HepG2 (cell line): ENCODE measurements around the gene STK39. TPM values are rescaled to one million over a fixed set of nuclear protein-coding genes. Genes with fewer than 3 reads are reported as not detected.

Source experiments
- ATAC-seq: fragments of 200-7000 bp; cut with Tn5 transposase; 3 replicates; pipeline ENCODE4 v1.9.1; 2020; ENCODE audit warnings: mild to moderate bottlenecking, moderate library complexity
- BruUV-seq: library from RNA; stranded (reverse); fragments of 400-500 nt; replicated peaks from 2 replicates; lab custom pipeline; 2021; lab: Mats Ljungman, UMichigan
- CTCF ChIA-PET: fragments of 300-600 bp; formaldehyde crosslinking; extraction: SDS; loops from one replicate; lab custom pipeline; 2021; ENCODE audit warnings: low total read pairs, inconsistent platforms, low intra/inter-chr PET ratio; lab: Yijun Ruan, JAX
- POLR2A ChIA-PET: fragments of 350-600 bp; sonication (Branson Sonifier 250); formaldehyde crosslinking; loops from one replicate; lab custom pipeline; 2020; ENCODE audit warnings: antibody characterized with exemption, inconsistent platforms; lab: Yijun Ruan, JAX
- DNase-seq: peaks from one replicate; pipeline ENCODE4 v3.0.0-alpha.2; 2015; ENCODE audit warnings: low spot score
- FAIRE-seq: peaks from 3 replicates; lab custom pipeline; 2011; peaks lifted over from hg19 to GRCh38; lab: Jason Lieb, UNC
- H2AFZ ChIP-seq: one replicate; pipeline ENCODE4 v1.6.1; 2011; ENCODE audit warnings: low read length, inconsistent platforms
- H3K27ac ChIP-seq: fragments of 300-600 bp; 3 replicates; pipeline ENCODE4 v1.8.0; 2011; ENCODE audit warnings: mixed run types, mild to moderate bottlenecking, mixed read lengths, low read length, inconsistent platforms; ENCODE audit not compliant: insufficient read depth; ENCODE audit errors: extremely low read length
- H3K27me3 ChIP-seq, 2 experiments: fragments of 200-600 bp in 1 of 2; 2 replicates in 1 of 2; 3 replicates in 1 of 2; pipeline versions ENCODE4 v1.6.0 to v1.8.0; 2011; ENCODE audit warnings: low read length in 2 of 2, mild to moderate bottlenecking in 2 of 2, moderate library complexity in 2 of 2, inconsistent platforms in 1 of 2; ENCODE audit not compliant: insufficient read depth in 2 of 2, control insufficient read depth in 1 of 2
- H3K36me3 ChIP-seq, 2 experiments: fragments of 200-600 bp in 1 of 2; replicated peaks in 1 of 2; 2 replicates in 1 of 2; 3 replicates in 1 of 2; pipeline versions ENCODE4 v1.5.1 to v1.8.0; 2011; ENCODE audit warnings: low read length in 2 of 2, inconsistent platforms in 1 of 2; ENCODE audit not compliant: insufficient read depth in 2 of 2, control insufficient read depth in 1 of 2
- H3K4me1 ChIP-seq: 2 replicates; pipeline ENCODE4 v1.5.1; 2012; ENCODE audit warnings: low read length, inconsistent platforms; ENCODE audit not compliant: insufficient read depth
- H3K4me2 ChIP-seq: 2 replicates; pipeline ENCODE4 v1.6.0; 2011; ENCODE audit warnings: low read depth, low read length, inconsistent platforms
- H3K4me3 ChIP-seq, 3 experiments: fragments of 200-600 bp in 1 of 3; sonication (generic), shearing (Covaris generic) in 1 of 3; replicated peaks in 1 of 3; 2 replicates each; pipeline ENCODE4 v1.5.1; 2011 to 2016; ENCODE audit warnings: low read length in 3 of 3, inconsistent platforms in 2 of 3, low read depth in 2 of 3, mild to moderate bottlenecking in 2 of 3, control low read depth in 1 of 3, mixed read lengths in 1 of 3; ENCODE audit not compliant: insufficient read depth in 1 of 3
- H3K79me2 ChIP-seq: one replicate; pipeline ENCODE4 v1.6.1; 2011; ENCODE audit warnings: low read length, inconsistent platforms; ENCODE audit not compliant: insufficient read depth
- H3K9ac ChIP-seq: 2 replicates; pipeline ENCODE4 v1.6.0; 2011; ENCODE audit warnings: mild to moderate bottlenecking, low read depth, low read length, inconsistent platforms; ENCODE audit not compliant: insufficient read depth
- H3K9me3 ChIP-seq: 2 replicates; pipeline ENCODE4 v1.5.1; 2012; ENCODE audit warnings: mild to moderate bottlenecking, low read length
- H4K20me1 ChIP-seq: 2 replicates; pipeline ENCODE4 v1.6.0; 2011; ENCODE audit warnings: inconsistent platforms, mild to moderate bottlenecking, low read length, moderate library complexity; ENCODE audit not compliant: insufficient read depth
- ASH2L ChIP-seq: fragments of 300-600, 200-600 bp; sonication (generic); IDR thresholded peaks from 2 replicates; pipeline ENCODE4 v1.7.0; 2017; ENCODE audit warnings: low read depth, mild to moderate bottlenecking, moderate library complexity, mixed read lengths, low read length; ENCODE audit not compliant: insufficient read length
- CHCHD3 ChIP-seq: sonication (generic); formaldehyde crosslinking; IDR thresholded peaks from 2 replicates; pipeline ENCODE4 v1.8.0; 2022; ENCODE audit warnings: mild to moderate bottlenecking, missing genetic modification reagents, moderate library complexity
- DNMT3B ChIP-seq: conservative IDR thresholded peaks from 2 replicates; pipeline ENCODE4 v1.6.1; 2016; ENCODE audit warnings: missing biosample characterization, control low read depth
- ELF3 ChIP-seq: IDR thresholded peaks from 2 replicates; pipeline ENCODE4 v1.6.1; 2016; ENCODE audit warnings: missing genetic modification reagents, missing compliant biosample characterization
- GTF3A ChIP-seq: sonication (generic); formaldehyde crosslinking; conservative IDR thresholded peaks from 2 replicates; pipeline ENCODE4 v1.4.0; 2020; ENCODE audit warnings: mild to moderate bottlenecking, missing genetic modification reagents
- GZF1 ChIP-seq: sonication (generic); formaldehyde crosslinking; IDR thresholded peaks from 2 replicates; pipeline ENCODE4 v1.5.1; 2020; ENCODE audit warnings: mild to moderate bottlenecking, missing genetic modification reagents
- HOXD1 ChIP-seq: sonication (generic); formaldehyde crosslinking; IDR thresholded peaks from 2 replicates; pipeline ENCODE4 v1.5.0; 2020; ENCODE audit warnings: missing genetic modification reagents
- JDP2 ChIP-seq: sonication (generic); formaldehyde crosslinking; IDR thresholded peaks from 2 replicates; pipeline ENCODE4 v1.8.1; 2022; ENCODE audit warnings: missing genetic modification reagents, borderline replicate concordance
- NONO ChIP-seq, 2 experiments: fragments of 450-650 bp in 1 of 2; sonication (generic) in 1 of 2; formaldehyde crosslinking in 1 of 2; IDR thresholded peaks in 1 of 2; conservative IDR thresholded peaks in 1 of 2; 2 replicates each; pipeline versions ENCODE4 v1.6.1 to v1.8.0; 2017 to 2022; ENCODE audit warnings: mild to moderate bottlenecking in 1 of 2, missing genetic modification reagents in 1 of 2, moderate library complexity in 1 of 2
- NR3C1 ChIP-seq: sonication (generic); formaldehyde crosslinking; IDR thresholded peaks from 2 replicates; pipeline ENCODE4 v1.4.0; 2020; ENCODE audit warnings: missing genetic modification reagents
- YEATS4 ChIP-seq: sonication (generic); formaldehyde crosslinking; IDR thresholded peaks from 2 replicates; pipeline ENCODE4 v1.4.0; 2020; ENCODE audit warnings: missing genetic modification reagents, borderline replicate concordance
- ZNF235 ChIP-seq: sonication (generic); formaldehyde crosslinking; IDR thresholded peaks from 2 replicates; pipeline ENCODE4 v1.8.1; 2023; ENCODE audit warnings: mild to moderate bottlenecking, missing genetic modification reagents, borderline replicate concordance
- ZNF629 ChIP-seq: sonication (generic); formaldehyde crosslinking; conservative IDR thresholded peaks from 2 replicates; pipeline ENCODE4 v1.5.0; 2020; ENCODE audit warnings: missing genetic modification reagents
- ZNF883 ChIP-seq: sonication (generic); formaldehyde crosslinking; IDR thresholded peaks from 2 replicates; pipeline ENCODE4 v1.5.1; 2020; ENCODE audit warnings: mild to moderate bottlenecking, missing genetic modification reagents; ENCODE audit errors: not compliant biosample characterization
- ZSCAN22 ChIP-seq: sonication (generic); formaldehyde crosslinking; IDR thresholded peaks from 2 replicates; pipeline ENCODE4 v1.4.0; 2020; ENCODE audit warnings: mild to moderate bottlenecking, missing genetic modification reagents
- WGBS: methylation state at CpG from one replicate; pipeline ENCODE4 v1.1.6; 2017; ENCODE audit warnings: low lambda C conversion rate; 5-methylcytosine and 5-hydroxymethylcytosine counted together
- in situ Hi-C: cut with HindIII; loops from 2 replicates; pipeline ENCODE4 v1.10.0; 2017; ENCODE audit warnings: low pct_unique_long_range_greater_than_20kb; ENCODE audit not compliant: extremely low pct_ligation_motif_present
- intact Hi-C: fragments of 100-400 bp; cut with micrococcal nuclease; formaldehyde crosslinking; loops from one replicate; pipeline ENCODE4 v1.10.0; 2022; ENCODE audit not compliant: unreplicated experiment
- polyA plus RNA-seq, 8 experiments: library from polyadenylated mRNA; depleted of rRNA in 3 of 8; stranded (reverse) in 7 of 8; unstranded in 1 of 8; fragments of >200 nt; fragmentation: Illumina TruSeq in 4 of 8; extraction: Trizol in 4 of 8; gene quantifications; 2 replicates each; pipeline versions ENCODE4 v1.2.1 to v1.2.3, GENCODE V29; 2011 to 2016; ENCODE audit warnings: low read depth in 4 of 8, missing spikeins in 1 of 8, mixed read lengths in 1 of 8; ENCODE audit not compliant: insufficient read depth in 1 of 8
- total RNA-seq, 5 experiments: library from RNA; depleted of rRNA; stranded (reverse); fragments of >200 nt; fragmentation: Illumina TruSeq; extraction: Trizol; gene quantifications; 2 replicates each; pipeline ENCODE4 v1.2.3, GENCODE V29; 2016; ENCODE audit warnings: low read depth in 1 of 5
- TF ChIP-seq, protein P1 (sequence below): sonication (generic); formaldehyde crosslinking; IDR thresholded peaks from 2 replicates; pipeline ENCODE4 v1.9.0; 2021; ENCODE audit warnings: missing genetic modification reagents, mild to moderate bottlenecking, borderline replicate concordance
- TF ChIP-seq, protein P2 (sequence below): sonication (generic); formaldehyde crosslinking; IDR thresholded peaks from 2 replicates; pipeline ENCODE4 v1.8.0; 2022; ENCODE audit warnings: mild to moderate bottlenecking, missing genetic modification reagents
- TF ChIP-seq, protein P3 (sequence below): sonication (generic); formaldehyde crosslinking; IDR thresholded peaks from 2 replicates; pipeline ENCODE4 v1.9.0; 2022; ENCODE audit warnings: missing genetic modification reagents, mild to moderate bottlenecking, borderline replicate concordance

The STK39 gene
- total and polyA plus RNA-seq, 2 of the 13 experiments (the other 11 are each of a cell fraction or from before 2014, with no cell fraction given) = 27.3 to 38.4 TPM

DNA sequence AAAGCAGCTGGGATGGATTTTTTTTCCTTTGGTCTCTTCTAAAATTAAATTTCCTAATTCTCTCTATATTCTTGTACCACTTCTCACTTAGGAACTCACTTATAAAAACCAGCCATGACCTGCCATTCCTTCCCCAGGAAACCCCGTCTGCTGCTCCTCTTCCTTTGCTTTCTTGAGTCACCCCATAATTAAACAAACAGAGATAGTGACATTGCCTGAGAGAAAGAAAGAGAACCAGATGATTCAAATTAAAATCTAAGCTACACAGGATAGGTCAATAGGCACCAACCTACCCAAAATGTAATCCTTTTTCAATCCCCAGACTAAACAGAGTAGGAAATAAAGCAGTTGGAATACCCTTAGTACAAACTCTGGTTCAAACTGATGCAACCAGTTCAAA, 9.7 kb downstream of the STK39 start (continued):
- no peak for TF ChIP-seq GTF3A (CRISPR knock-in tag)
- no peak for TF ChIP-seq ZNF629
- TF ChIP-seq, protein P1, sequence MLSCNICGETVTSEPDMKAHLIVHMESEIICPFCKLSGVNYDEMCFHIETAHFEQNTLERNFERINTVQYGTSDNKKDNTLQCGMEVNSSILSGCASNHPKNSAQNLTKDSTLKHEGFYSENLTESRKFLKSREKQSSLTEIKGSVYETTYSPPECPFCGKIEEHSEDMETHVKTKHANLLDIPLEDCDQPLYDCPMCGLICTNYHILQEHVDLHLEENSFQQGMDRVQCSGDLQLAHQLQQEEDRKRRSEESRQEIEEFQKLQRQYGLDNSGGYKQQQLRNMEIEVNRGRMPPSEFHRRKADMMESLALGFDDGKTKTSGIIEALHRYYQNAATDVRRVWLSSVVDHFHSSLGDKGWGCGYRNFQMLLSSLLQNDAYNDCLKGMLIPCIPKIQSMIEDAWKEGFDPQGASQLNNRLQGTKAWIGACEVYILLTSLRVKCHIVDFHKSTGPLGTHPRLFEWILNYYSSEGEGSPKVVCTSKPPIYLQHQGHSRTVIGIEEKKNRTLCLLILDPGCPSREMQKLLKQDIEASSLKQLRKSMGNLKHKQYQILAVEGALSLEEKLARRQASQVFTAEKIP (CRISPR knock-in tag) = no peak
- no peak for TF ChIP-seq ZNF883 (CRISPR knock-in tag)
- TF ChIP-seq JDP2 = no peak

DNA sequence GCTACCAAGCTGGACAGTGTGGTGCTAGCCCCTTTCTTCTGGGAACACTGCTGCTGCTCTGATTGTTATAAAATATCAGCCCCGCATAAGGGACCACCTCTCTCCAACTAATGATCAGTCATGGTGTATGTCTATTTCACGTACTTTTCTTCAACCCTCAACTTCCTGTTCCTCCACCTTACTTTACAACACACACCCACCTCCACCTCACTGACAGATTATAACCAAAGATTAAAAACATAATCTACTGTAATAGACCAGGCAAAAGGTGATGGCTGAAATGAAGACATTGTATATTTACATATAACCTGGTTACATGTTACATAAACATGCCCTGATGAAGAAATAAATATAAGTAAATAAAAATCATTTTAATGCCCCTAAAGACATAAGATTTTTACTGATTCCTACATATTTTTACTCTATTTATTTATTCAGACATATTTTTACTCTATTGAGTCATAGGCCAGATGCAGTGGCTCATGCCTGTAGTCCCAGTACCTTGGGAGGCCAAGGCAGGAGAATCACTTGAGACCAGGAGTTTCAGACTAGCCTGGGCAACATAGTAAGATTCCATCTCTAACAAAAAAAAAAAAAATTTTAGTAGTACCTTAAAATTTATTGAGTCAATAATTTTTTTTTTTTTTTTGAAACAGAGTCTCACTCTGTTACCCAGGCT, 12.8 kb downstream of the STK39 start:
- ATAC-seq (no peak; the same call in 2 of the 3 replicates), FAIRE-seq (no peak), DNase-seq (no peak)
- TF ChIP-seq NONO (IDR thresholded peaks at IDR 0.05) (no peak), NONO (CRISPR knock-in tag; conservative IDR thresholded peaks at IDR 0.05) (no peak), GZF1 (CRISPR knock-in tag) (no peak), ZSCAN22 (CRISPR knock-in tag) (no peak), ZNF235 (CRISPR knock-in tag) (no peak), ELF3 (CRISPR knock-in tag) (no peak), ASH2L (no peak), CHCHD3 (CRISPR knock-in tag) (no peak), HOXD1 (CRISPR knock-in tag) (no peak), YEATS4 (CRISPR knock-in tag) (no peak), DNMT3B (no peak), NR3C1 (CRISPR knock-in tag) (no peak)
- TF ChIP-seq, protein P2, sequence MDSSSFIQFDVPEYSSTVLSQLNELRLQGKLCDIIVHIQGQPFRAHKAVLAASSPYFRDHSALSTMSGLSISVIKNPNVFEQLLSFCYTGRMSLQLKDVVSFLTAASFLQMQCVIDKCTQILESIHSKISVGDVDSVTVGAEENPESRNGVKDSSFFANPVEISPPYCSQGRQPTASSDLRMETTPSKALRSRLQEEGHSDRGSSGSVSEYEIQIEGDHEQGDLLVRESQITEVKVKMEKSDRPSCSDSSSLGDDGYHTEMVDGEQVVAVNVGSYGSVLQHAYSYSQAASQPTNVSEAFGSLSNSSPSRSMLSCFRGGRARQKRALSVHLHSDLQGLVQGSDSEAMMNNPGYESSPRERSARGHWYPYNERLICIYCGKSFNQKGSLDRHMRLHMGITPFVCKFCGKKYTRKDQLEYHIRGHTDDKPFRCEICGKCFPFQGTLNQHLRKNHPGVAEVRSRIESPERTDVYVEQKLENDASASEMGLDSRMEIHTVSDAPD (CRISPR knock-in tag) = no peak
- TF ChIP-seq, protein P3, sequence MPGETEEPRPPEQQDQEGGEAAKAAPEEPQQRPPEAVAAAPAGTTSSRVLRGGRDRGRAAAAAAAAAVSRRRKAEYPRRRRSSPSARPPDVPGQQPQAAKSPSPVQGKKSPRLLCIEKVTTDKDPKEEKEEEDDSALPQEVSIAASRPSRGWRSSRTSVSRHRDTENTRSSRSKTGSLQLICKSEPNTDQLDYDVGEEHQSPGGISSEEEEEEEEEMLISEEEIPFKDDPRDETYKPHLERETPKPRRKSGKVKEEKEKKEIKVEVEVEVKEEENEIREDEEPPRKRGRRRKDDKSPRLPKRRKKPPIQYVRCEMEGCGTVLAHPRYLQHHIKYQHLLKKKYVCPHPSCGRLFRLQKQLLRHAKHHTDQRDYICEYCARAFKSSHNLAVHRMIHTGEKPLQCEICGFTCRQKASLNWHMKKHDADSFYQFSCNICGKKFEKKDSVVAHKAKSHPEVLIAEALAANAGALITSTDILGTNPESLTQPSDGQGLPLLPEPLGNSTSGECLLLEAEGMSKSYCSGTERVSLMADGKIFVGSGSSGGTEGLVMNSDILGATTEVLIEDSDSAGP (CRISPR knock-in tag) = no peak
- Histone ChIP-seq H2AFZ (no peak overlapping the region), H4K20me1 (no peaks in the 10 kb centered on the region), H3K9ac (no peak overlapping the region), H3K4me3 (no peak overlapping the region), H3K36me3 (peaks cover 0 to 12% of the 10 kb centered on the region in 2 experiments; a peak in 4 of 5 replicates), H3K4me2 (no peak overlapping the region), H3K27me3 (no peaks in the 10 kb centered on the region), H3K27ac (no peak overlapping the region), H3K79me2 (peaks cover 13% of the 10 kb centered on the region), H3K9me3 (no peaks in the 10 kb centered on the region), H3K4me1 (peaks cover 14% of the 10 kb centered on the region)
- no TSS peak for BruUV-seq
- intact Hi-C loops (no loop called here), in situ Hi-C loops (no loop called here)
- 99% methylated on average over 2 of the region's 2 CpGs for WGBS
- POLR2A ChIA-PET = interaction anchor here (0.7 kb wide), 1 partner anchor 210 kb away, joined by 6 read pairs; no protein-coding TSS in a partner anchor
- CTCF ChIA-PET = no interaction called here
